ENCODE measurements around the gene COL16A1. TPM values are rescaled to one million over a fixed set of nuclear protein-coding genes. Genes with fewer than 3 reads are reported as not detected.

Gene COL16A1
- polyA plus RNA-seq, 3 donors = 0.13 TPM; not detected in 2

- intact Hi-C loops (cut with micrococcal nuclease) = no loop called here
Observed at GRCh38 chr1:31651766-31652165, 52.1 kb downstream of the COL16A1 start.

GRCh38 chr1:31651089-31651420 lies 52.8 kb downstream of the COL16A1 start:
- Mint-ChIP-seq H3K27ac (no peak overlapping the region), H3K4me3 (no peak overlapping the region), H3K36me3 (no peaks in the 10 kb centered on the region), H3K4me1 (no peaks in the 10 kb centered on the region), H3K27me3 (ENCODE audit: low read depth in 3 of 3) (peaks cover 0 to 3% (median 2%) of the 10 kb centered on the region in 3 donors), H3K9me3 (peaks cover 0 to under 1% (median 0%) of the 10 kb centered on the region in 7 donors)
- no peaks in the 10 kb centered on the region for H3K4me1 ChIP-seq (ENCODE audit: control insufficient read depth in 1 of 2, insufficient read depth in 2 of 2, low read length in 2 of 2)
- no peak overlapping the region for H3K9ac ChIP-seq (ENCODE audit: insufficient read depth, low read length, poor library complexity, severe bottlenecking)
- 90% methylated on average over 1 of the region's 1 CpG for WGBS (ENCODE audit: insufficient coverage)
- H3K4me3 ChIP-seq (replicated peaks in 1 of 3; ENCODE audit: low read depth in 2 of 3, low read length in 3 of 3) = no peak overlapping the region
- no peaks in the 10 kb centered on the region for H4K20me1 ChIP-seq (ENCODE audit: insufficient read depth, low read length)
- no peaks in the 10 kb centered on the region for H3K79me2 ChIP-seq (ENCODE audit: insufficient read depth, low read length)
- H2AFZ ChIP-seq (ENCODE audit: insufficient read depth, low read depth, low read length, poor library complexity, severe bottlenecking) = no peak overlapping the region
- no peak overlapping the region for H3K27ac ChIP-seq (ENCODE audit: low read depth in 1 of 2, low read length in 2 of 2)
- intact Hi-C loops (cut with micrococcal nuclease) = no loop called here
- no peak for TF ChIP-seq CTCF (IDR thresholded peaks at IDR 0.05)
- H3K36me3 ChIP-seq (replicated peaks in 1 of 2; ENCODE audit: control insufficient read depth in 1 of 2, insufficient read depth in 2 of 2, low read length in 2 of 2) = no peaks in the 10 kb centered on the region
- no peaks in the 10 kb centered on the region for H3K27me3 ChIP-seq (ENCODE audit: control insufficient read depth in 2 of 2, insufficient read depth in 2 of 2, low read length in 2 of 2)
- H3K4me2 ChIP-seq (replicated peaks; ENCODE audit: extremely low read depth, low read length, poor library complexity, severe bottlenecking) = no peak overlapping the region
- H3K9me3 ChIP-seq (replicated peaks in 1 of 2; ENCODE audit: control insufficient read depth in 1 of 2, insufficient read depth in 1 of 2, low read length in 2 of 2) = no peaks in the 10 kb centered on the region
- no peak for DNase-seq

More at GRCh38 chr1:31651766-31652165, 52.1 kb downstream of the COL16A1 start:
- no peaks in the 10 kb centered on the region for H3K4me1 Mint-ChIP-seq
- WGBS (ENCODE audit: insufficient coverage) = 37% methylated on average over 2 of the region's 6 CpGs
- Histone ChIP-seq H3K9ac (ENCODE audit: insufficient read depth, low read length, poor library complexity, severe bottlenecking) (no peak overlapping the region), H3K4me3 (replicated peaks in 1 of 3; ENCODE audit: low read depth in 2 of 3, low read length in 3 of 3) (no peak overlapping the region), H2AFZ (ENCODE audit: insufficient read depth, low read depth, low read length, poor library complexity, severe bottlenecking) (no peak overlapping the region), H3K27ac (ENCODE audit: low read depth in 1 of 2, low read length in 2 of 2) (no peak overlapping the region), H3K4me1 (ENCODE audit: control insufficient read depth in 1 of 2, insufficient read depth in 2 of 2, low read length in 2 of 2) (no peaks in the 10 kb centered on the region), H3K79me2 (ENCODE audit: insufficient read depth, low read length) (no peaks in the 10 kb centered on the region), H3K9me3 (replicated peaks in 1 of 2; ENCODE audit: control insufficient read depth in 1 of 2, insufficient read depth in 1 of 2, low read length in 2 of 2) (no peaks in the 10 kb centered on the region), H4K20me1 (ENCODE audit: insufficient read depth, low read length) (no peaks in the 10 kb centered on the region), H3K27me3 (ENCODE audit: control insufficient read depth in 2 of 2, insufficient read depth in 2 of 2, low read length in 2 of 2) (no peaks in the 10 kb centered on the region), H3K4me2 (replicated peaks; ENCODE audit: extremely low read depth, low read length, poor library complexity, severe bottlenecking) (no peak overlapping the region), H3K36me3 (replicated peaks in 1 of 2; ENCODE audit: control insufficient read depth in 1 of 2, insufficient read depth in 2 of 2, low read length in 2 of 2) (no peaks in the 10 kb centered on the region)
- H3K9me3 Mint-ChIP-seq = peaks cover 0 to 3% (median 0%) of the 10 kb centered on the region in 7 donors
- no peak overlapping the region for H3K27ac Mint-ChIP-seq
- H3K27me3 Mint-ChIP-seq (ENCODE audit: low read depth in 3 of 3) = peaks cover 1 to 4% (median 4%) of the 10 kb centered on the region in 3 donors
- no peak overlapping the region for H3K4me3 Mint-ChIP-seq
- no peaks in the 10 kb centered on the region for H3K36me3 Mint-ChIP-seq
- no peak for DNase-seq
- TF ChIP-seq CTCF (IDR thresholded peaks at IDR 0.05) = no peak

Measured in CD14-positive monocyte (primary cell).